Hippocampal formation (tissue), 2 donors: ENCODE measurements around the gene ENTPD2.
"Not testable (repeated sequence)": the region's sequence is repeated elsewhere in the genome, so short reads cannot be mapped to it uniquely, and the experiment has no call there.

Experiments used
- DNase-seq, 2 donors: peaks; one replicate each; lab custom pipeline; 2025; lab: John Stamatoyannopoulos, UW

The ENTPD2 gene

DNA sequence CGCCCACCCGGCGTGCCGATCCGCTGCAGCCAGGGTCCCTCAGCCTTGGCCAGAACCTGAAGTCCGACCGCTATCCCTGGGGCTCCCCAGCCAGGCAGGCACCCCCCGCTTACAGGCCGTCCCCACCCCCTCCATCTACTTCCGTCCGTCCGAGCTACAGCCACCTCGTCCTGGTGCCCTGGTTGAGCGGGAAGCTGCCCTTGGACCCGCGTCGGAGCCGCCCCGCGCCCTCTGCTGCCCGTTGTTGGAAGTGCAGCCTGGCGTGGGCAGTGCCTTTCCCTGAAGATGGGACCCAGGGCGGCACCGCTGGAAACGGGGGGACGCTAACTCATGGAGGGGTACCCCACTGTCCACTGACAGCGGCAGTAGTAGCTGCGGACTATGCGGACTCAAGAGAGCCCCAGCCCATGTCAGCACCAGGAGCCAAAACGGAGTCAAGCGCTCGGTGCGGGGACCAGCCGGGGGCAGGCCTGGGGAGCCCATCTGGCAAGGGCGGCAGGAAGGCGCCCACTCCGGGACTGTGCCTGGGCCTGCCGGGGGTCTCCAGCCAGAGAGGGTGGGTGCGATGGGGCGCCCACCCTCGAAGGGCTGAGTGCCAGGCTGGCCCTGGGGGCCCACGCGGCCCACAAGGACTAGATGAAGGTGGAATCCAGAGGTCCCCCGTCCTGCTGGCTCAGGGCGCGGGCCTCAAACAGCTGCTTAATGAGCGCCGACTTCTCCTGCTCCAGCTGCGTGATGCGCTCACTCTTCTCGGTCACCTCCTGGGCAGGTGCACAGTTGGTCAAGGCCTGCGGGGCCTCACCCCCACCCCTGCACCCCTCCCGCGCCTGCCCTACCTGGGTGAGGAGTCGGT is 10.4 kb upstream of the ENTPD2 start:
- peak; percentile 25 to 40 for DNase-seq

DNA sequence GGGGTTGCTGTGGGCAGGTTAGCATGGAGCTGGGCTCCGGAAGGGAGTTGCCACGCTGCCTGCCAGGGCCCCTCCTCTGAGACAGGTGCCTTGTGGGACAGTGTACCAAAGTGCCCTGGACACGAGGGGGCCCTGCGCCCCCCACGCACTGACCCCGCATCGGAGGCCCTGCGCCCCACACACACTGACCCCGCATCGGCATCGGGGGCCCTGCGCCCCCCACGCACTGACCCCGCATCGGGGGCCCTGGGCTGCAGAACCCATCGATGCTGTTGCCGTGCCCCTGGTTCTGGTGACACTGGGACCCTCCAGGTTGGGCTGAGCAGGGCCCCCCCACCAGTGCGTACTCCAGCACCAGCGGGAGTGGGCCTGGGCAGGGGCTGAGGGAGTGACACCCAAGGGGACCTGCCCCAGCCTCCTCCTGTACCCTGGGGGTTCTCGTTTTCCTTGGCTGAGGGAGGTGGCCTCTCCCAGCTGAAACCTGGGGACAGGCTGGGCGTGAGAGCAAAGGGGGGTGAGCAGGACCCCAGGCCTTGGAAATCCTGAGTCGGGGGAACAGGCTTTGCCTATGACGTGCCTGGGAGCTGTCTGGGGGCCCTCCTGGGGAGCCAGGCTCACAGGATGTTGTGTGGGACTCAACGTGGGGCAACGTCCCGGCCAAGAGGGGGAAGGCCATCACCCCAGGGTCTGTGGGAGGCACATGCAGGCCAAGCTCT is 9.6 kb upstream of the ENTPD2 start:
- DNase-seq = no peak

DNA sequence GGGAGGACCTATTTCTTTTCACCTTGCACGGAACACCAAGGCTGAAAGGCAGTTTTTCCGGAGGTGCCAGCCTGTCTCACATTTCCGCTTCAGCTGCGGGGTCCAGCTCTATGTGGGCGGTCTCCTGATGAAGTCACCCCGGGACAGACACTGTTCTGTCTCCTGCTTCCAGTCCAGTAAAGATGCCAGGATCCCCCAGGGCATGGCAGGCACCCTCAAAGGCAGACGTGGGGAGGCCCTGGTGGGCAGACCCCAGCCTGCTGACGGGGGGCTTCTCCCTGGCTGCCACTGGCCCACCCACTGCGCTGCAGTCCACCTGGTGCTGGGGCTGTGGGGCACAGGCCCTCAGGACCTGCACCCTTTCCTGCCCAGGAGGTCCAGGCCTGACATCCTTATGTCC is 8.9 kb upstream of the ENTPD2 start:
- not testable (repeated sequence) for DNase-seq

DNA sequence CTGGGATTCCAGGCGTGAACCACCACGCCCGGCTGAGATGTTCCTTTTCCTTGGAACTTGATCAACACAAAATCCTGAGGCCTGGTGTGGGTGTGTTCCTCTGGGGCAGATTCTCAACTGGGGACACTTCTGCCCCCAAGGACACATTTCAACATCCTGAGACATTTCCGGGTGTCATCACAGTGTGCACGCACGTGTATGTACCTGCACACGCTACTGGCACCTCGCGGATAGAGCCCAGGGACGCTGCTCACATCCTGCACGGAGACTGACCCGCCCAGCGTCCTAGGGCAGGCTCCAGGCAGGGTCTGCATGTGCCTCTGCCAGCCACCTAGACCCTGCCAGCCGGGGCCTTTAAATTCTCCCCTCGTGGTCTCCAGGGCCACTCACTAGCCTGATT is 8.5 kb upstream of the ENTPD2 start:
- DNase-seq = no peak

DNA sequence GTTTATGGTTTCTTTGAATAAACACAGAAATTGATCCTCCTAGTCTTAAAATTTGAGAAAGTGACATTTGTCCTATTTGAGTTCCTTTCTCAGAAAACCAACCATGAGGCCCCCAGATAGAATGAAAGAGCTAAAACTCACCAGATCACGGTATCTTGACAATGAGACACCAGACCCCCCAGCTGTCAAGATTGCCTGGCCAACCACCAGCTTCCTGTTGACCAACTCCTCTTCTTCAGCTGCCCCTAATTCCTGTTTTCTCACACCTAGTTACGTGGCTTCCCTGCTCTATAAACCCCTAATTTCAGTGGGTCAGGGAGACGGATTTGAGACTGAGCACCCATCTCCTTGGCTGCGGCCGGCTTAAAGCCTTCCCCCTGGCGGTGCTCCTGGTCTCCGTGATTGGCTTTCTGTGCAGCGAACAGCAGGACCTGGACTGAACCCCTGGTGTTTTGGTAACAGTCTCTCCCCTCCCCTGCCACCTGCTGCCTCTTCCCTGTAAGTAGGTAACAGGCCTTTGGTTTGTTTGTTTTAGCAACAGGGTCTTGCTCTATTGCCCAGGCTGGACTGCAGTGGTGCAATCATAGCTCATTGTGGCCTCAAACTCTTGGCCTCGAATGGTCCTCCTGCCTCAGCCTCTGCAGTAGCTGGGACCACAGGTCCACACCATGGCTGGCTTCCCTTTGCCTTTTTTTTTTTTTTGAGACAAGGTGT is 4.8 kb upstream of the ENTPD2 start:
- DNase-seq = no peak

DNA sequence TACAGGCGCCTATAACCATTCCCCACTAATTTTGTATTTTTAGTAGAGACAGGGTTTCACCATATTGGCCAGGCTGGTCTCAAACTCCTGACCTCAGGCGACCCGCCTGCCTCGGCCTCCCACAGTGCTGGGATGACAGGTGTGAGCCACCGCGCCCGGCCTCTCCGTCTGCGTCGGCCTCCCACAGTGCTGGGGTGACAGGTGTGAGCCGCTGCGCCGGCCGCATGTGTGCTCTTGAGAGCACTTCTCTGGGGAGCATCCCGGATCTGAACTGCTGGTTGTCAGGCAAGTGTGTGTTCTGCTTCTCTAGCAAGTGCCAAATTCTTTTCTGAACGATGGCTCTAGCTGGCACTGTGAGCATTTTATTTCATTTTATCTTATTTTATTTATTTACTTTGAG is 3.7 kb upstream of the ENTPD2 start:
- no peak for DNase-seq

DNA sequence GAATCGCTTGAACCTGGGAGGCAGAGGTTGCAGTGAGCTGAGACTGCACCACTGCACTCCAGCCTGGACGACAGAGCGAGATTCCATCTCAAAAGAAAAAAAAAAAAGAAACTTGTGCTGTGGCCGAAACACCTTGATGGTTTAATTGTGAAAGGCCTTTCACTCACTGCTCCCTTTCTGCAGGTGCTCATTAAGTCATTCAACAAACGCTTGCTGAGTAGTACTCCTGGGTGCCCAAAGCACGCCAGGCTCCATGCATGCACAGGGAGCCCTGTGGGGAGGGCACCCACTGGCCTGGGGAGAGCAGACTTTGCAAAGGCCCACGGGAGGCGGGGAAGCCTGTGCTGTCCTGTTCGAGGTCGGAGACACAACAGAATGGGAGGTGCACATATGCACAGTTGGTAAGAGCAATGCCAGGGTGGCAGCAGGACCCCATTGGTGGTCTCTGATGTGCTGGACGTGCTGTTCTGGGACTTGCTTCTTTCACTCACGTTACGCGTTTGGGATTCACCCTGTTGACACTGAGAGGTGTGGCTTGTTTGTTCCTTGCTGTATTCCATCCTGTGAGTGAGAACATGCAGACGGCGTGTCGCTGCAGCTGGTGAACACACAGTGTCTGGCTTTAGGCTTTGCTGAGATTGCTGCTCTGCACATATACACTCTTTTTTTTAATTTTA is 3.0 kb upstream of the ENTPD2 start:
- no peak for DNase-seq

DNA sequence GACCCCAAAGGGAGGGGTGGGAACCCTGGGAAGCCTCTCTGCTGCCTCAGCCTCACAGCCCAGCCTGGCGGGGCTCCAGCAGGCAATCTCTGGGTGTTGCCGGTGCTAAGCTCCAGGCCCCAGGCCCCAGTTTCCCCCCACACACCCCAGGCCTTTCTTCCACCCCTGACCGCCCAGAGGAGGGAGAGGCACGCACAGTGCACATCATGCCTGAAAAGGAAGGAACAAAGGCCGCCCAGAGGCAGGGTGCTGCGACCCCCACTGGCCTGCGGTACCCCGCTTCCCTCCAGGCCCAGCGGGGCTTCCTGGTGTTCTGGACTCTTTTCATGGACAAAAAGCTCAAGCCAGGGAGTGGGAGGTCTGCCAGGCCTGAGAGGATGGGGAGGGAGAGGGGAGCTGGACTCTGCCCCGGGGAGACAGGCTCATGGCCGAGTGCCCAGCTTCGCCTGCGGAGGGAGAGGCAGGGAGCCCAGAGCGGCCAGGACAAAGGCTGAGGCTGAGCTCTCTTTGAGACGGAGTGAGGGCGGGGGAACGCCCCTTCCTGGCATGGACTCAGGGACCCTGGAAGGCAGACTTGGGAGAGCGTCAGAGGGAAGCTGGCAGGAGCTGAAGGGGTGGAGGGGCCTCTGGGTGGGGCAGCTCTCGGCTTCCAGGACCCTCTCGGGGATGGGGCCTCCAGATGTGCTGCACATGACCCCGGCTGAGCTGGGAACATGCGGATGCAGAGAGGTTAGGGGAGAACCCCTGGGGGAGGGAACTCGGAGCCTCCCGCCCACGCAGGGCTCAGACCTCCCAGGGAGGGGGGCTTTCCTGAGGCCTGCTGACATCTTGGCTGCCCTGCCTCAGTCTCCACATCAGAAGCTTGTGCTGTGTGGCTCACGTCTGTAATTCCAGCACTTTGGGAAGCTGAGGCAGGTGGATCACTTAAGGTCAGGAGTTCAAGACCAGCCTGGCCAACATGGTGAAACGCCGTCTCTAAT is 1.8 kb upstream of the ENTPD2 start:
- DNase-seq = peak; percentile 89 to 94

DNA sequence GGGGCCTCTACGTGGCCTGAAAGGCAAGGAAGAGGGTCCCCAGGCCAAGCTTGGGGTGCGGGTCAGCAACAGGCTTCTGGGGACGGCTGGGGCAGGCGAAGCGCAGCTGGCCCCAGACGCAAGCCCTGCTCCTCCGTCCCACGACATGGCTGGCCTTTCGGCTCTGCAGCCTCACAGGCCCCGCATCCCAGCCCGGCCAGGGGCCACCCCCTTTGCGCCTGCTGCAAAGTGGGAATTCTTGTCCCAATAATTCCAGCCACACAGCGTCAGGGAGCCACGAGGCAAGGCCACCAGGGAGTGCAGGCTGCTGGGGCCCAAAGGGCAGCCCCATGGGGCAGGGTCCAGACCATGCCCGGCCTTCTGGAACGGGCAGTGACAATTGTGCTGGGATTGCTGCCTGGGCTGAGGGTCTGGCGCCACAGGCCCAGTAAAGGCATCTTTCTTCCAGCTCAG is 1.1 kb upstream of the ENTPD2 start:
- DNase-seq = peak in 1 of 2 donors; percentile 61

DNA sequence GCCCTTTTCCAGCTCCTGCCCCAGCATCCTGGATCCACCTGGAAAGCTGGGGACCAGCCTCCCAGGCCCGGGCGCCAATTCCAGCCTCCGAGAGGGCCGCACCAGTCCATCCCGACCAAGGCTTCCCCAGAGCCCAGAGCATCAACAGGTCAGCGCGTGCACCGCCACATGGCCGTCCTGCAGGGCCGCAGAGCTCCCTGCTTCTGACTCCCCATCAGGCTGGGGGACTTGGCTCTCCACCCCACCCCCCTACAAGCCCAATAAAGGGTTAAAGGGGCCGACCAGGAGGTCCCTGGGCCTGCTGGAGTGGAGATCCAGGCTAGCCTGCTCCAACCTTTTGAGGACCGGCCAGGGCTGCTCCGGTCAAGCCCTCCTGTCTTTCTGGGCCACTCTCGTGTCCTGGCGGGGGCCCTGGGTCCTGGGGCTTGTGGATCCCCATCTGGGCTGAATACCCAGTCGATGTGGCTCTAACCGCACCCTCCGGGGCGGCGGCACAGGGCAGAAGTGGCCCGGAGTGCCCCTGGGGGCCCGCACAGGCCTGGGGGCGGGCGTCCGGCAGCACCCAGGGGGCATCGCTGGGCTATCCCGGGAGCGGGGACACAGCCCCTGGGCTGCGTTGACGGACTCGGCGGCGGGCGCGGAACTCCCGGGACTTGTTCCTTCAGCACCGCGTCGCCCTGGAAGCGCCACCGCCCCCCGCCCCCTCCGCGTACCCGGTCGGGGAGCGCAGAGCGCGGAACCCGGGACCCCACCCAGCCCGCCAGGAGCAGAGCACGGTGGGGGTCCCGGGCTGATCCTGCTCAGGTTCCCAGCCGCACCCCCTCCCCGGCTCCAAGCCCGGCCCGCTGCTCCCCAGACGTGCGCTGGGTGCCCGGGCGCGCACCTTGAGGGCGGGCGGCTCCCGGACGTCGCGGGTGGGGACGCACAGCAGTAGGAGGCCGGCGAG is 590 bp downstream of the ENTPD2 start:
- DNase-seq = no peak

DNA sequence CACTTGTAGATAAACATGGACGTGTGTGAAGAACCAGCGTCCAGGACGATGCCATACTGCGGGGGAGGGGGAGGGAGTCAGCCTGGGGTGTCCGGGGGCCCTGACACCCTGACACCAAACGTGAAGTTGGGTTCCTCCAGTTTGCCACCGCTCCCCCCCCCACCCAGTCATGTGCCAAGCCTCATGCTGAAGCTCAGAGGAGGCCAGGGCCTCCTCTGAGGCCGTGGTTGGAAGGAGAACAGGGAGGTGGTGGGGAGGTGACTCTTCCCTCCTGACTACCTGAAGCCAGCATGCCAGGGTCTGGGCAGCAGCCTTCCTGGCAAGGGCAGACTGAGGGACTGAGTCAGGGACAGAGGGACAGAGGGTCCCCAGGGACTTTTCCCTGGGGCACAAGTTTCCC is 1.6 kb downstream of the ENTPD2 start:
- no peak for DNase-seq

DNA sequence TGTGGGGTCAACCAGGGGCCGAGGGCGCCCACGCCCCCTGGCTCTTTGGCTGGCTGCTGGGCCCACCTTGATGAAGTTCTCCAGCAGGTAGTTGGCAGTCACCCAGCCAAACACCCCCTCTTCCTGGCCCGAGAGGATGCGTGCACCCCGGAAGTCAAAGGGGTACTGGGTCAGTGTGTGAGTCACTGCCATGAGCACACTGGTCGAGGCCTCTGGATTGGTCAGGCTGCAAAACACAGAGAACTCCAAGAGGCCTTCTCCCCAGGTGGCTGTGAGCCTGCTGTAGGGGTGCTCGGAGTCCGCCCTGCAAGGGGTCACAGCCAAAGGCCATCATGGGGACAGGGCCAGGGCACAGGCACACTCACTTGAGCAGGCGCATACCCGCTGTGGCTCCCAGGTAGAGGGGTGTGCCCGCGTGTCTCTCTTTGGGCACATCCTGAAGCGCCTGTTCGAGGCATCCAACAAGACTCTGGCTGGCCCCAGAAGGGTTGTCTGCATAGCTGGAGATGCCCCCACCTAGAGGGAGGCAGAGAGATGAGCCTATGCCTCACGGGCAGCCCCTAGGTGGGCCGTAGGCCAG is 2.6 kb downstream of the ENTPD2 start:
- no peak for DNase-seq

DNA sequence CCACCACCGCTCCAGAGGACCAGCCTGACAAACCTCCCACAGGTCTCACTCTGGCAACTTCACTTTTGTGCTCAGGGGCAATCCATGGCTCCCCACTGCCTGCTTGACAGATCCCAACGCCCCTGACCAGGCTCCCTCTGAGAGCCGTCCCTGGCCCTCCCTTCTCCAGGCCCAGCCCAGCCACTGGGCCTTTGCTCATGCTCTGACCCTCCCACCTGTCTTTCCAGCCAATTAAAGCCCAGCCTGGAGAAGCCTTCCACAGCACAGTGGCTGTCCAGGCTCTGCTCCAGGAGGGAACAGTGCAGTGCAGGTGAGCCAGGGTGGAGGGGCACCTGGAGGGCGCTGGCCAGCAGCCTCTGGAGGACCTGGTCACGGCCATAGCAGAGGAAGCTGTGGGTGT is 3.3 kb downstream of the ENTPD2 start:
- no peak for DNase-seq

DNA sequence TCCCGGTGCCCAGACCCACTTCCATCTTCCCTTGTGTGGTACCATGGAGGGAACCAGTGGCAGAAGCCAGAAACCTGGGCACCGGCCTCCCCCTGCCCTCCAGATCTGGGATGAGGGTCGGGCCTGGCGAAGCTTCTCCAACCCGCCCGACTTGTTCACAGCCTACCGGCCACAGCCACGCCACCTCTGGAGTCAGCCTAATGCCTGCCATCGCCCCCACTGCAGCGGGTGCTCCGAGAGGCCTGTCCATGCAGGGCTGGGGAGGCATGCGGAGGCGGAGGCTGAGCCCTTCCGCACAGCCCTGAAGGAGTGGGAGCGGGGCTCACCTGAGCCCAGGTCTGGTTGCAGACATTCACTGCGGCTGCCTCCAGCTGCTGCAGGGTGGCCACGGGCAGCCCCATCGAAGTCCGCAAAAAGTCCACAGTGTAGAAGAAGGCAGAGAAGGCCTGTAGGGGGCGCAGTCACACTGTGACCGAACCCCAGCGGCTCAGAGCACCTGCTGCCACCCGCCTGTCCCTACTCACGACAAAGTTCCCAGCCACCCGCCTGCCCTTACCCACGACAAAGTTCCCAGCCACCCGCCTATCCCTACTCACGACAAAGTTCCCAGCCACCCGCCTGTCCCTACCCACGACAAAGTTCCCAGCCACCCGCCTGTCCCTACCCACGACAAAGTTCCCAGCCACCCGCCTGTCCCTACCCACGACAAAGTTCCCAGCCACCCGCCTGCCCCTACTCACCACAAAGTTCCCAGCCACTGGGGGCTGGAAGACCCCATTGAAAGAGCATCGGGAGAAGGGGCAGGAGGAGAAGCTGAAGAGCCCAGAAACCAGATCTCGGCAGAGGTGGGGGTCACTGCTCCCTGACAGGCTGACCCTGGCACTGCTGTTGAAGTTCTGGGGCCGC is 4.1 kb downstream of the ENTPD2 start:
- peak in 1 of 2 donors; percentile 45 for DNase-seq

DNA sequence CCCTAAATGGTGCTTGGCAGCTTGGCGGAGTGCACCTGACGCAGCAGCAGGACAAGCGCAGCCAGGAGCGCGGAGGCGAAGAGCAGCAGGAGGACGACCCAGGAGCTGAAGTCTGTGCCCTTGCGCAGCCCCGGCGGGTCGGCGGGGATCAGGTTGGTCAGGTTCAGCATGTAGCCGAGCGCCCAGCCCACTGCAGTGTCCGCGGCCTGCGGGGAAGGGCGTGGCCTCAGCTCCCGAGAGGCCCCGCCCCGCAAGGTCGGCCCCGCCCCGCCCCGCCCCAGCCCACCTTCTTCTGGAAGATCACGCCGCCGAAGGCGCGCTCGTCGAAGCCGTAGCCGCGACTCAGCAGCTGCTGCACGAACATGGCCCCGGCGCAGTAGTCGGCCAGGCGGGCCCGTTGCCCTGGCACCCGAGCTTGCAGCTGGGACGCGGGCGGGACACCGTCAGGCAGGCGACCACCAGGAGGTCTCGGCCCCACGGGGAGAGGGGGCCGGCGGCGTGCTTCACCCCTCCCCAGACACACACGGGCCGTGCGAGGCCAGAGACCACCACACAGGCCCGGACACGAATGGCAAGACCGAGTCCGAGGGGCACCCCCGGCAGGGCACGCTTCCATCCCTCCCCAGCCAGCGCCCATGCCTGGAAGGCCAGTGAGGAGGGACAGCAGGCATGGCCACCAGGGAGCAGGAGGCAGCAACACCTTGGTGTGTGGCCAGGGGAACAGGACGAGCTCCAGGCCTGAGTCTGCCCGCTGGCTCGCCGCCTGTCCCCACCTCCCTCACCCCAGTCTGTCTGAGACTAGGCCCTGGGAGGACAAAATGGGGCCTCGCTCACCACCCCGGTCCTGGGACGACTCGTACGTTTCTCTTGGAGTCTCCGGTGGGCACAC is 5.0 kb downstream of the ENTPD2 start:
- DNase-seq = no peak

DNA sequence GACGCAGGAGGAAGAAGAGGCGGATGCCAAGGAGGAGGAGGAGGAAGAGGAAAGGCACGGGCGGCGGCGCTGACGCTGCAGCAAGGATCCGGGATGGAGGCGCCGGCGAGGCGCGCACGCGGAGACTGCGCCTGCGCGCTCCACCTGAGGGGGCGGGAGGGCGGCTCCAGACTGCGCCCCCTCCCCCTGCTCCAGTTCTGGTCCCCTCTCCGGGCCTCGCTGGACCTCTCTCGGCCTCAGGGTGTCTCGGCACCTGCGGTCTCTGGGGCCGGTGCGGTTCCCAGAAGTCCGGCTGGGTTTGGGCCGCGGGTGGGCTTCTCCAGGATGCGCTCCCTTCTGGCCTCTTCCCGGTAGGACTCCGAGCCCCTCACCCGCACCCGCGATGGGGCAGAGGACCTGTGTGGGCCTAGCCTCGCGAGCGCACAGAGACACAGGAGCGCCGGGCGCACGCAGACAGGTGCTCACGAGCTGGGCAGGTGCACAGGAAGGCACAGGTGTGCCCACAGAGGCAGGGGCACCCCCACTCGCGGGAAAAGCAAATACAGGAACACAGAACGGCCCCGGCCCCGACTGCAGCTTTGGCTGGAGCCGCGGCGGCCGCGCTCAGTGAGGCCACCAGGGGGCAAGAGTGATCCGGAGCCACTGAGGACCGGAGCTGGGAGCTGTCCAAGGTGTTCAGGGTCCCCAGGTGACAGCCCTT is 7.6 kb downstream of the ENTPD2 start, which contains the start of gene NPDC1:
TSS of gene NPDC1 (minus strand) at position 90 of the 700 bp plus-strand sequence. CDS start 188 bp downstream, outside the sequence.
- peak; percentile 32 to 67 for DNase-seq
